ENCODE data around the gene ATOX1.

The ATOX1 gene, protein sequence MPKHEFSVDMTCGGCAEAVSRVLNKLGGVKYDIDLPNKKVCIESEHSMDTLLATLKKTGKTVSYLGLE

DNA sequence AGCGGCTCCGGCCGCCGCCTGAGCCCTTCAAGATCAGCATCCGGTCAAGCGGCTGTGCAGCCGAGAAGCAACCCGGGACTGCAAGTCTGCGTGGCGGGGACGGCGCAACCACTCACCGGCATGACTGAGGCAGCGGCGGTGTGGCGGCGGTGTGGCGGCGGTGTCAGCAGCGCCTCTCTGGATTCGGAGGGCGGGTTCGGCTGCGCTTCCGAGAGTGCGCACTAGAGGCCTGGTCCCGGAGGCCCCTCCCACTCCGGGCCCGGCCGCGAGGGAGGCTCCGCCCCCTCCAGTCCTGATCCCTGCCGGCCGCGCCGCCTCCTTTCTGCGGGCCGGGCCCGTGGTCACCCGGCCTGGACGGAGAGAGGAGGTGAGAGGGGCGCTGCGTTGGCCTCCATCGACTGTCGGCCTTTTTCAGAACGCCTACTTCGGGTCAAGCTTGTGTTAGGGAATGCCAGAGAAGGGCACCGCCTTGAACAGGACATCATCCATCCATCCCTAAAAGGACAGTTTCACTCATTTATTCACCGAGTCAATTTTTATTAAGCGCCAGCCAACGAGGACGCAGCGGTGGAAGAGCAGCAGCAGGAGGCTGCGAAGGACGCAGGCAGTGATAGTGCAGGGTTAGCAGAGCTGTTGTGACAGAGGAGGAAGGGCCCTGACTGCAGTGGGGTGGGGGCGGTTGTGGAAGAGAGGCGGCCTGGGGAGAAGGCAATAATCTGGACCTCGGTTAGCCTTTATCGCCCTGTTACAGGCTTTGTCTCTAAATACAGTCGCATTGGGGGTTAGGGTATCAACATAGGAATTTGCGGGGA is at the start of gene ATOX1:
Gene ATOX1 (minus strand): TSS at position 202 of the 812 bp plus-strand sequence. CDS start 80 bp downstream, at position 122.
- peak within 1 kb of the TSS; percentile 92 for H3K4me2 ChIP-seq (ENCODE audit: low read length)
- H3F3A ChIP-seq (ENCODE audit: control insufficient read depth, insufficient read depth) = no peaks in the 10 kb centered on the region
- H3K9me2 ChIP-seq (replicated peaks; ENCODE audit: control insufficient read depth, low read length) = no peaks in the 10 kb centered on the region
- no peaks in the 10 kb centered on the region for H4K20me1 ChIP-seq (ENCODE audit: control insufficient read depth, insufficient read depth, low read depth, low read length)
- peaks cover 4% of the 10 kb centered on the region for H3K36me3 ChIP-seq (ENCODE audit: control insufficient read depth, low read length)
- H3K9me3 ChIP-seq (ENCODE audit: control insufficient read depth, insufficient read depth, low read length) = no peaks in the 10 kb centered on the region
- H3K4me3 ChIP-seq (ENCODE audit: low read length) = peak within 1 kb of the TSS; percentile 98
- no peaks in the 10 kb centered on the region for H3K27me3 ChIP-seq (ENCODE audit: control insufficient read depth, low read length)
- no peak within 1 kb of the TSS for H3K27ac ChIP-seq (ENCODE audit: low read depth, low read length)
- TF ChIP-seq EZH2phosphoT487 (IDR thresholded peaks at IDR 0.05; ENCODE audit: borderline replicate concordance, low read length) = no peak
- TF ChIP-seq, protein P1, sequence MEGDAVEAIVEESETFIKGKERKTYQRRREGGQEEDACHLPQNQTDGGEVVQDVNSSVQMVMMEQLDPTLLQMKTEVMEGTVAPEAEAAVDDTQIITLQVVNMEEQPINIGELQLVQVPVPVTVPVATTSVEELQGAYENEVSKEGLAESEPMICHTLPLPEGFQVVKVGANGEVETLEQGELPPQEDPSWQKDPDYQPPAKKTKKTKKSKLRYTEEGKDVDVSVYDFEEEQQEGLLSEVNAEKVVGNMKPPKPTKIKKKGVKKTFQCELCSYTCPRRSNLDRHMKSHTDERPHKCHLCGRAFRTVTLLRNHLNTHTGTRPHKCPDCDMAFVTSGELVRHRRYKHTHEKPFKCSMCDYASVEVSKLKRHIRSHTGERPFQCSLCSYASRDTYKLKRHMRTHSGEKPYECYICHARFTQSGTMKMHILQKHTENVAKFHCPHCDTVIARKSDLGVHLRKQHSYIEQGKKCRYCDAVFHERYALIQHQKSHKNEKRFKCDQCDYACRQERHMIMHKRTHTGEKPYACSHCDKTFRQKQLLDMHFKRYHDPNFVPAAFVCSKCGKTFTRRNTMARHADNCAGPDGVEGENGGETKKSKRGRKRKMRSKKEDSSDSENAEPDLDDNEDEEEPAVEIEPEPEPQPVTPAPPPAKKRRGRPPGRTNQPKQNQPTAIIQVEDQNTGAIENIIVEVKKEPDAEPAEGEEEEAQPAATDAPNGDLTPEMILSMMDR (IDR thresholded peaks at IDR 0.05; ENCODE audit: low read depth, low read length, poor library complexity, severe bottlenecking) = peak; percentile 7
- H3K79me2 ChIP-seq (ENCODE audit: control insufficient read depth, low read length) = peaks cover 37% of the 10 kb centered on the region
- peaks cover 23% of the 10 kb centered on the region for H3K4me1 ChIP-seq (ENCODE audit: control insufficient read depth, low read length)

DNA sequence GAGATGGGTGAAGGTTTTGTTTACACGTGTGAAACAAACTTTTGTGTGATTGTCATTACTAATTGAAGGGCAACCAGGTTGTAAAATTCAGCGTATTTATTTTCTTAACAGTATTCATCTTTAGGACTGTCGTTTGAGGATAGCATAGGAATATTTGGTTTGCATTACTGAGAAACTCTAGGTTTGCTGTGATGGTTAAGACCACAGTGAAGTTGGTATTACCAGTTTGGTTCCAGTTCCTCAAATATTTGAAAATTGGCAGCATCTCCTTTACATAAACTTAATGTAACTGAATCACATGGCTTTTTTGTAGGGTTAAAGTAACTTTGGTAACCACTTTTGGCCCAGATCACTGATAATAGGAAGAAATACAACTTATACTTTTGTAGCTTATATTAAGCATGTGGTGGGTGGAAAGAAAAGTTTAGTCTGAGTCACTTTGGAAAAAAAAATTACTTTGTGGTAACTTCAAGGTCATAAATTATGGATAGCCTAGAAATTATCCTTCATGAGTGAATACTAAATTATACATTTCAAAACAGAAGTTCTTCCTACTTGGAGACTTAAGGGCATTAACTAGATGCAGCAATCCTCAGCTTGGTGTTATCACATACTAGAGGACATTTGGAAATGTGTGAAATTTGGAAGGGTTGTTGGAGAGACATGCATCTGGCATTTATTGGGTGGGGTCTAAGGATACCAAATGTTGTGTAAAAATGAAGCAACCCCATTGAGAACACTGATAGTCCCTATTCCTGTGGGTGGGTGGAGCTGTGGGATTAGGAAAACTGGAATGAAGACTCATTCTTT is 47.2 kb upstream of the ATOX1 start:
- H3K79me2 ChIP-seq (ENCODE audit: control insufficient read depth, low read length) = peaks cover 28% of the 10 kb centered on the region
- no peak overlapping the region for H3K27ac ChIP-seq (ENCODE audit: low read depth, low read length)
- H3K9me2 ChIP-seq (replicated peaks; ENCODE audit: control insufficient read depth, low read length) = no peaks in the 10 kb centered on the region

DNA sequence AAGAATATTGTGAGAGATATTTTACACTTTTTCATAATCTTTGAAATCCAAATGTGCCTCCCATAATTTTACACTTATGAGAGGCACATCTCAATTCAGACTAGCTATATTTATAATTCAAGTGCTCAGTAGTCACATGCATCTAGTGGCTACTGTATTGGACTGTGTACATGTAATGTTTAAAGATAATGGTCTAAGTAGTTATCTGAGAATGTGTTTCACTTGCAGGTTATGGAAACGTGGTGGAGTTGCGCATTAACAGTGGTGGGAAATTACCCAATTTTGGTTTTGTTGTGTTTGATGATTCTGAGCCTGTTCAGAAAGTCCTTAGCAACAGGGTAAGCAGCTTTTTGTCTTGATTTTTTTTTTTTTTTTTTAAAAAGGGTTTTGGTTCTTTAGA is 42.1 kb upstream of the ATOX1 start:
- H3K9me3 ChIP-seq (ENCODE audit: control insufficient read depth, insufficient read depth, low read length) = no peaks in the 10 kb centered on the region
- H3K4me1 ChIP-seq (ENCODE audit: control insufficient read depth, low read length) = no peaks in the 10 kb centered on the region
- TF ChIP-seq EZH2phosphoT487 (IDR thresholded peaks at IDR 0.05; ENCODE audit: borderline replicate concordance, low read length) = no peak
- TF ChIP-seq, protein P1 (IDR thresholded peaks at IDR 0.05; ENCODE audit: low read depth, low read length, poor library complexity, severe bottlenecking) = no peak
- H3K9me2 ChIP-seq (replicated peaks; ENCODE audit: control insufficient read depth, low read length) = no peaks in the 10 kb centered on the region
- no peak overlapping the region for H3K27ac ChIP-seq (ENCODE audit: low read depth, low read length)
- peaks cover 98% of the 10 kb centered on the region for H3K36me3 ChIP-seq (ENCODE audit: control insufficient read depth, low read length)
- 0 out of 2 replicates have a peak, but pooled peaks cover 3% of the 10 kb centered on the region for H3F3A ChIP-seq (ENCODE audit: control insufficient read depth, insufficient read depth)
- H3K79me2 ChIP-seq (ENCODE audit: control insufficient read depth, low read length) = peaks cover 46% of the 10 kb centered on the region
- H3K27me3 ChIP-seq (ENCODE audit: control insufficient read depth, low read length) = no peaks in the 10 kb centered on the region
- H3K4me2 ChIP-seq (ENCODE audit: low read length) = no peak overlapping the region
- H3K4me3 ChIP-seq (ENCODE audit: low read length) = no peak overlapping the region
- H4K20me1 ChIP-seq (ENCODE audit: control insufficient read depth, insufficient read depth, low read depth, low read length) = peaks cover 8% of the 10 kb centered on the region; the same call in 1 of the 2 replicates

More for the DNA sequence above, 47.2 kb upstream of the ATOX1 start:
- H3K4me3 ChIP-seq (ENCODE audit: low read length) = no peak overlapping the region
- H3F3A ChIP-seq (ENCODE audit: control insufficient read depth, insufficient read depth) = 0 out of 2 replicates have a peak, but pooled peaks cover 3% of the 10 kb centered on the region
- TF ChIP-seq EZH2phosphoT487 (IDR thresholded peaks at IDR 0.05; ENCODE audit: borderline replicate concordance, low read length) = no peak
- TF ChIP-seq, protein P1 (IDR thresholded peaks at IDR 0.05; ENCODE audit: low read depth, low read length, poor library complexity, severe bottlenecking) = no peak
- H3K36me3 ChIP-seq (ENCODE audit: control insufficient read depth, low read length) = peaks cover 99% of the 10 kb centered on the region
- peaks cover 5% of the 10 kb centered on the region; the same call in 1 of the 2 replicates for H4K20me1 ChIP-seq (ENCODE audit: control insufficient read depth, insufficient read depth, low read depth, low read length)
- H3K27me3 ChIP-seq (ENCODE audit: control insufficient read depth, low read length) = no peaks in the 10 kb centered on the region
- H3K4me1 ChIP-seq (ENCODE audit: control insufficient read depth, low read length) = no peaks in the 10 kb centered on the region
- H3K4me2 ChIP-seq (ENCODE audit: low read length) = no peak overlapping the region
- no peaks in the 10 kb centered on the region for H3K9me3 ChIP-seq (ENCODE audit: control insufficient read depth, insufficient read depth, low read length)

All from DOHH2 (cell line).